HepG2 (cell line): ENCODE measurements around the gene SEPTIN10. TPM values are rescaled to one million over a fixed set of nuclear protein-coding genes. Genes with fewer than 3 reads are reported as not detected.

Experiments used
- BATF2 ChIP-seq: sonication (generic); formaldehyde crosslinking; IDR thresholded peaks from 2 replicates; pipeline ENCODE4 v1.8.0; 2022; ENCODE audit warnings: mild to moderate bottlenecking, missing genetic modification reagents, moderate library complexity
- HMGXB3 ChIP-seq: sonication (generic); formaldehyde crosslinking; IDR thresholded peaks from 2 replicates; pipeline ENCODE4 v1.4.0; 2020; ENCODE audit warnings: missing genetic modification reagents, borderline replicate concordance
- KLF16 ChIP-seq, 2 experiments: sonication (generic) in 1 of 2; formaldehyde crosslinking in 1 of 2; IDR thresholded peaks; 2 replicates each; pipeline versions ENCODE4 v1.6.1 to v1.8.0; 2016 to 2023; ENCODE audit warnings: missing genetic modification reagents in 2 of 2, missing compliant biosample characterization in 1 of 2
- TSC22D2 ChIP-seq: sonication (generic); formaldehyde crosslinking; IDR thresholded peaks from 2 replicates; pipeline ENCODE4 v1.5.1; 2020; ENCODE audit warnings: missing genetic modification reagents, mild to moderate bottlenecking, borderline replicate concordance
- ZKSCAN1 ChIP-seq: fragments of 150-350 bp; IDR thresholded peaks from 2 replicates; pipeline ENCODE4 v1.6.1; 2014; ENCODE audit warnings: low read length
- ZNF253 ChIP-seq: sonication (generic); formaldehyde crosslinking; IDR thresholded peaks from 2 replicates; pipeline ENCODE4 v1.8.0; 2022; ENCODE audit warnings: mild to moderate bottlenecking, missing genetic modification reagents, borderline replicate concordance
- ZNF407 ChIP-seq: sonication (generic); formaldehyde crosslinking; IDR thresholded peaks from one replicate; pipeline ENCODE4 v1.5.1; 2020; ENCODE audit warnings: mild to moderate bottlenecking, missing genetic modification reagents; ENCODE audit errors: not compliant biosample characterization
- ZUFSP ChIP-seq: sonication (generic); formaldehyde crosslinking; IDR thresholded peaks from 2 replicates; pipeline ENCODE4 v1.9.0; 2021; ENCODE audit warnings: missing genetic modification reagents, mild to moderate bottlenecking, borderline replicate concordance
- polyA plus RNA-seq, 8 experiments: library from polyadenylated mRNA; depleted of rRNA in 3 of 8; stranded (reverse) in 7 of 8; unstranded in 1 of 8; fragments of >200 nt; fragmentation: Illumina TruSeq in 4 of 8; extraction: Trizol in 4 of 8; gene quantifications; 2 replicates each; pipeline versions ENCODE4 v1.2.1 to v1.2.3, GENCODE V29; 2011 to 2016; ENCODE audit warnings: low read depth in 4 of 8, missing spikeins in 1 of 8, mixed read lengths in 1 of 8; ENCODE audit not compliant: insufficient read depth in 1 of 8
- total RNA-seq, 5 experiments: library from RNA; depleted of rRNA; stranded (reverse); fragments of >200 nt; fragmentation: Illumina TruSeq; extraction: Trizol; gene quantifications; 2 replicates each; pipeline ENCODE4 v1.2.3, GENCODE V29; 2016; ENCODE audit warnings: low read depth in 1 of 5
- TF ChIP-seq, protein P1 (sequence below): sonication (generic); formaldehyde crosslinking; IDR thresholded peaks from 2 replicates; pipeline ENCODE4 v1.4.0; 2020; ENCODE audit warnings: mild to moderate bottlenecking, missing genetic modification reagents

The SEPTIN10 gene
- total and polyA plus RNA-seq, 2 of the 13 experiments (the other 11 are each of a cell fraction or from before 2014, with no cell fraction given): 45.8 to 67.5 TPM

GRCh38 chr2:109531896-109532727, 81.7 kb downstream of the SEPTIN10 start (continued):
- TF ChIP-seq, protein P1, sequence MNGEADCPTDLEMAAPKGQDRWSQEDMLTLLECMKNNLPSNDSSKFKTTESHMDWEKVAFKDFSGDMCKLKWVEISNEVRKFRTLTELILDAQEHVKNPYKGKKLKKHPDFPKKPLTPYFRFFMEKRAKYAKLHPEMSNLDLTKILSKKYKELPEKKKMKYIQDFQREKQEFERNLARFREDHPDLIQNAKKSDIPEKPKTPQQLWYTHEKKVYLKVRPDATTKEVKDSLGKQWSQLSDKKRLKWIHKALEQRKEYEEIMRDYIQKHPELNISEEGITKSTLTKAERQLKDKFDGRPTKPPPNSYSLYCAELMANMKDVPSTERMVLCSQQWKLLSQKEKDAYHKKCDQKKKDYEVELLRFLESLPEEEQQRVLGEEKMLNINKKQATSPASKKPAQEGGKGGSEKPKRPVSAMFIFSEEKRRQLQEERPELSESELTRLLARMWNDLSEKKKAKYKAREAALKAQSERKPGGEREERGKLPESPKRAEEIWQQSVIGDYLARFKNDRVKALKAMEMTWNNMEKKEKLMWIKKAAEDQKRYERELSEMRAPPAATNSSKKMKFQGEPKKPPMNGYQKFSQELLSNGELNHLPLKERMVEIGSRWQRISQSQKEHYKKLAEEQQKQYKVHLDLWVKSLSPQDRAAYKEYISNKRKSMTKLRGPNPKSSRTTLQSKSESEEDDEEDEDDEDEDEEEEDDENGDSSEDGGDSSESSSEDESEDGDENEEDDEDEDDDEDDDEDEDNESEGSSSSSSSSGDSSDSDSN (CRISPR knock-in tag): no peak
- TF ChIP-seq HMGXB3 (CRISPR knock-in tag): no peak
- TF ChIP-seq KLF16 (CRISPR knock-in tag; IDR thresholded peaks at IDR 0.05): no peak
- no peak for TF ChIP-seq BATF2 (CRISPR knock-in tag)
- no peak for TF ChIP-seq ZUFSP (CRISPR knock-in tag)
- TF ChIP-seq TSC22D2 (CRISPR knock-in tag): no peak
- TF ChIP-seq ZNF407 (CRISPR knock-in tag): no peak
- TF ChIP-seq ZNF253 (CRISPR knock-in tag): no peak
- no peak for TF ChIP-seq ZKSCAN1
